Measurements from ENCODE around the gene DMWD.

- no peak for TF ChIP-seq POLR2AphosphoS5 (IDR thresholded peaks at IDR 0.05)
- TF ChIP-seq EP300 (IDR thresholded peaks at IDR 0.05) = no peak
- TF ChIP-seq, protein P1, sequence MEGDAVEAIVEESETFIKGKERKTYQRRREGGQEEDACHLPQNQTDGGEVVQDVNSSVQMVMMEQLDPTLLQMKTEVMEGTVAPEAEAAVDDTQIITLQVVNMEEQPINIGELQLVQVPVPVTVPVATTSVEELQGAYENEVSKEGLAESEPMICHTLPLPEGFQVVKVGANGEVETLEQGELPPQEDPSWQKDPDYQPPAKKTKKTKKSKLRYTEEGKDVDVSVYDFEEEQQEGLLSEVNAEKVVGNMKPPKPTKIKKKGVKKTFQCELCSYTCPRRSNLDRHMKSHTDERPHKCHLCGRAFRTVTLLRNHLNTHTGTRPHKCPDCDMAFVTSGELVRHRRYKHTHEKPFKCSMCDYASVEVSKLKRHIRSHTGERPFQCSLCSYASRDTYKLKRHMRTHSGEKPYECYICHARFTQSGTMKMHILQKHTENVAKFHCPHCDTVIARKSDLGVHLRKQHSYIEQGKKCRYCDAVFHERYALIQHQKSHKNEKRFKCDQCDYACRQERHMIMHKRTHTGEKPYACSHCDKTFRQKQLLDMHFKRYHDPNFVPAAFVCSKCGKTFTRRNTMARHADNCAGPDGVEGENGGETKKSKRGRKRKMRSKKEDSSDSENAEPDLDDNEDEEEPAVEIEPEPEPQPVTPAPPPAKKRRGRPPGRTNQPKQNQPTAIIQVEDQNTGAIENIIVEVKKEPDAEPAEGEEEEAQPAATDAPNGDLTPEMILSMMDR (IDR thresholded peaks at IDR 0.05) = no peak
- no peak for TF ChIP-seq POLR2A (IDR thresholded peaks at IDR 0.05)
Observed at GRCh38 chr19:45754323-45754722, 38.3 kb downstream of the DMWD start.
